Stimulated activated CD8-positive, alpha-beta memory T cell treated with anti-CD3 and anti-CD28 coated beads, Interleukin-15, amount 100 ng/mL, for 4 hours (primary cell): ENCODE measurements around the gene IQSEC3.

ENCODE experiments used
- DNase-seq, 2 donors: peaks; one replicate each; pipeline ENCODE4 v3.0.0-alpha.2; 2020; ENCODE audit warnings: low read depth in 2 of 2

Gene IQSEC3

GRCh38 chr12:197347-197746, 130.8 kb downstream of the IQSEC3 start:
- DNase-seq = no peak

- DNase-seq = no peak
These were observed 131.5 kb downstream of the IQSEC3 start for GRCh38 chr12:197911-198695.

GRCh38 chr12:198705-199104, 132.1 kb downstream of the IQSEC3 start:
- DNase-seq = no peak

- DNase-seq = no peak
These were observed 134.8 kb downstream of the IQSEC3 start for GRCh38 chr12:201361-201760.

GRCh38 chr12:202081-202731, 135.6 kb downstream of the IQSEC3 start:
- DNase-seq = no peak

GRCh38 chr12:203074-203461, 136.5 kb downstream of the IQSEC3 start:
- DNase-seq = no peak

- DNase-seq = no peak
These were observed 137.1 kb downstream of the IQSEC3 start for GRCh38 chr12:203462-204260.

GRCh38 chr12:204261-204678, 137.7 kb downstream of the IQSEC3 start:
- DNase-seq = no peak

GRCh38 chr12:205026-205425, 138.5 kb downstream of the IQSEC3 start:
- DNase-seq = no peak

GRCh38 chr12:206746-207440, 140.3 kb downstream of the IQSEC3 start:
- DNase-seq = no peak

GRCh38 chr12:207804-208203, 141.2 kb downstream of the IQSEC3 start:
- DNase-seq = no peak

- DNase-seq = no peak
These were observed 142.2 kb downstream of the IQSEC3 start for GRCh38 chr12:208813-209212.

- DNase-seq = no peak
These were observed 142.7 kb downstream of the IQSEC3 start for GRCh38 chr12:209246-209645.

GRCh38 chr12:209851-210250, 143.3 kb downstream of the IQSEC3 start:
- no peak for DNase-seq

- DNase-seq = no peak
These were observed 143.9 kb downstream of the IQSEC3 start for GRCh38 chr12:210277-211141.

- no peak for DNase-seq
These were observed 144.5 kb downstream of the IQSEC3 start for GRCh38 chr12:211142-211465.

GRCh38 chr12:211639-212414, 145.3 kb downstream of the IQSEC3 start:
- DNase-seq = no peak

- no peak for DNase-seq
These were observed 145.8 kb downstream of the IQSEC3 start for GRCh38 chr12:212415-212714.

- no peak for DNase-seq
These were observed 146.4 kb downstream of the IQSEC3 start for GRCh38 chr12:212715-213526.

- DNase-seq = no peak
These were observed 147.0 kb downstream of the IQSEC3 start for GRCh38 chr12:213527-213932.
